Measurements from ENCODE around the gene DNAH9.
A peak's percentile ranks its signal among the peaks of the same experiment; 100 is the strongest.

DNAH9 gene

GRCh38 chr17:11701911-11702310, 103.6 kb downstream of the DNAH9 start:
- H3K4me3 ChIP-seq (ENCODE audit: low read depth in 1 of 5, low read length in 5 of 5): no peak overlapping the region
- H3K27ac ChIP-seq (ENCODE audit: low read depth, low read length): no peak overlapping the region
- no peaks in the 10 kb centered on the region for H3K9me3 ChIP-seq (ENCODE audit: control insufficient read depth in 5 of 5, low read length in 5 of 5)
- H3K36me3 ChIP-seq (ENCODE audit: control insufficient read depth in 5 of 5, insufficient read depth in 5 of 5, low read length in 5 of 5): no peaks in the 10 kb centered on the region
- no peaks in the 10 kb centered on the region for H3K27me3 ChIP-seq (ENCODE audit: control insufficient read depth in 5 of 5, insufficient read depth in 4 of 5, low read length in 5 of 5)
- H3K4me1 ChIP-seq (ENCODE audit: control insufficient read depth in 5 of 5, insufficient read depth in 5 of 5, low read length in 5 of 5): peaks cover 0 to 7% (median 4%) of the 10 kb centered on the region in 5 donors
- no peak overlapping the region for H3K9ac ChIP-seq (ENCODE audit: low read length in 5 of 5)

GRCh38 chr17:11704041-11704440, 105.8 kb downstream of the DNAH9 start:
- Histone ChIP-seq H3K27me3 (ENCODE audit: control insufficient read depth in 5 of 5, insufficient read depth in 4 of 5, low read length in 5 of 5) (no peaks in the 10 kb centered on the region), H3K9me3 (ENCODE audit: control insufficient read depth in 5 of 5, low read length in 5 of 5) (no peaks in the 10 kb centered on the region), H3K9ac (ENCODE audit: low read length in 5 of 5) (no peak overlapping the region), H3K4me1 (ENCODE audit: control insufficient read depth in 5 of 5, insufficient read depth in 5 of 5, low read length in 5 of 5) (peaks cover 0 to 7% (median 4%) of the 10 kb centered on the region in 5 donors), H3K4me3 (ENCODE audit: low read depth in 1 of 5, low read length in 5 of 5) (no peak overlapping the region), H3K27ac (ENCODE audit: low read depth, low read length) (no peak overlapping the region), H3K36me3 (ENCODE audit: control insufficient read depth in 5 of 5, insufficient read depth in 5 of 5, low read length in 5 of 5) (no peaks in the 10 kb centered on the region)

GRCh38 chr17:11705111-11705510, 106.8 kb downstream of the DNAH9 start:
- peaks cover 0 to 7% (median 4%) of the 10 kb centered on the region in 5 donors for H3K4me1 ChIP-seq (ENCODE audit: control insufficient read depth in 5 of 5, insufficient read depth in 5 of 5, low read length in 5 of 5)
- peak overlapping the region in 3 of 5 donors; percentile 7 to 38 (median 12) for H3K4me3 ChIP-seq (ENCODE audit: low read depth in 1 of 5, low read length in 5 of 5)
- H3K27ac ChIP-seq (ENCODE audit: low read depth, low read length): no peak overlapping the region
- H3K9ac ChIP-seq (ENCODE audit: low read length in 5 of 5): peak overlapping the region in 1 of 5 donors; percentile 44
- H3K36me3 ChIP-seq (ENCODE audit: control insufficient read depth in 5 of 5, insufficient read depth in 5 of 5, low read length in 5 of 5): no peaks in the 10 kb centered on the region
- H3K9me3 ChIP-seq (ENCODE audit: control insufficient read depth in 5 of 5, low read length in 5 of 5): no peaks in the 10 kb centered on the region
- H3K27me3 ChIP-seq (ENCODE audit: control insufficient read depth in 5 of 5, insufficient read depth in 4 of 5, low read length in 5 of 5): no peaks in the 10 kb centered on the region

GRCh38 chr17:11707586-11707985, 109.3 kb downstream of the DNAH9 start:
- H3K27ac ChIP-seq (ENCODE audit: low read depth, low read length): no peak overlapping the region
- no peak overlapping the region for H3K4me3 ChIP-seq (ENCODE audit: low read depth in 1 of 5, low read length in 5 of 5)
- no peaks in the 10 kb centered on the region for H3K27me3 ChIP-seq (ENCODE audit: control insufficient read depth in 5 of 5, insufficient read depth in 4 of 5, low read length in 5 of 5)
- H3K9ac ChIP-seq (ENCODE audit: low read length in 5 of 5): no peak overlapping the region
- no peaks in the 10 kb centered on the region for H3K9me3 ChIP-seq (ENCODE audit: control insufficient read depth in 5 of 5, low read length in 5 of 5)
- no peaks in the 10 kb centered on the region for H3K36me3 ChIP-seq (ENCODE audit: control insufficient read depth in 5 of 5, insufficient read depth in 5 of 5, low read length in 5 of 5)
- H3K4me1 ChIP-seq (ENCODE audit: control insufficient read depth in 5 of 5, insufficient read depth in 5 of 5, low read length in 5 of 5): peaks cover 0 to 7% (median 4%) of the 10 kb centered on the region in 5 donors

GRCh38 chr17:11712456-11712855, 114.2 kb downstream of the DNAH9 start:
- Histone ChIP-seq H3K4me1 (ENCODE audit: control insufficient read depth in 5 of 5, insufficient read depth in 5 of 5, low read length in 5 of 5) (no peaks in the 10 kb centered on the region), H3K36me3 (ENCODE audit: control insufficient read depth in 5 of 5, insufficient read depth in 5 of 5, low read length in 5 of 5) (no peaks in the 10 kb centered on the region), H3K4me3 (ENCODE audit: low read depth in 1 of 5, low read length in 5 of 5) (no peak overlapping the region), H3K9me3 (ENCODE audit: control insufficient read depth in 5 of 5, low read length in 5 of 5) (no peaks in the 10 kb centered on the region), H3K9ac (ENCODE audit: low read length in 5 of 5) (no peak overlapping the region), H3K27me3 (ENCODE audit: control insufficient read depth in 5 of 5, insufficient read depth in 4 of 5, low read length in 5 of 5) (no peaks in the 10 kb centered on the region), H3K27ac (ENCODE audit: low read depth, low read length) (no peak overlapping the region)

GRCh38 chr17:11719203-11719602, 120.9 kb downstream of the DNAH9 start:
- H3K27me3 ChIP-seq (ENCODE audit: control insufficient read depth in 5 of 5, insufficient read depth in 4 of 5, low read length in 5 of 5): no peaks in the 10 kb centered on the region
- no peak overlapping the region for H3K4me3 ChIP-seq (ENCODE audit: low read depth in 1 of 5, low read length in 5 of 5)
- no peaks in the 10 kb centered on the region for H3K9me3 ChIP-seq (ENCODE audit: control insufficient read depth in 5 of 5, low read length in 5 of 5)
- no peaks in the 10 kb centered on the region for H3K36me3 ChIP-seq (ENCODE audit: control insufficient read depth in 5 of 5, insufficient read depth in 5 of 5, low read length in 5 of 5)
- H3K9ac ChIP-seq (ENCODE audit: low read length in 5 of 5): no peak overlapping the region
- H3K4me1 ChIP-seq (ENCODE audit: control insufficient read depth in 5 of 5, insufficient read depth in 5 of 5, low read length in 5 of 5): peaks cover 0 to 16% (median 15%) of the 10 kb centered on the region in 5 donors
- H3K27ac ChIP-seq (ENCODE audit: low read depth, low read length): no peak overlapping the region

GRCh38 chr17:11719856-11720255, 121.6 kb downstream of the DNAH9 start:
- Histone ChIP-seq H3K27ac (ENCODE audit: low read depth, low read length) (no peak overlapping the region), H3K4me1 (ENCODE audit: control insufficient read depth in 5 of 5, insufficient read depth in 5 of 5, low read length in 5 of 5) (peaks cover 0 to 16% (median 15%) of the 10 kb centered on the region in 5 donors), H3K4me3 (ENCODE audit: low read depth in 1 of 5, low read length in 5 of 5) (no peak overlapping the region), H3K9me3 (ENCODE audit: control insufficient read depth in 5 of 5, low read length in 5 of 5) (no peaks in the 10 kb centered on the region), H3K27me3 (ENCODE audit: control insufficient read depth in 5 of 5, insufficient read depth in 4 of 5, low read length in 5 of 5) (no peaks in the 10 kb centered on the region), H3K9ac (ENCODE audit: low read length in 5 of 5) (no peak overlapping the region), H3K36me3 (ENCODE audit: control insufficient read depth in 5 of 5, insufficient read depth in 5 of 5, low read length in 5 of 5) (no peaks in the 10 kb centered on the region)

GRCh38 chr17:11720816-11721215, 122.5 kb downstream of the DNAH9 start:
- Histone ChIP-seq H3K9ac (ENCODE audit: low read length in 5 of 5) (no peak overlapping the region), H3K9me3 (ENCODE audit: control insufficient read depth in 5 of 5, low read length in 5 of 5) (no peaks in the 10 kb centered on the region), H3K27ac (ENCODE audit: low read depth, low read length) (no peak overlapping the region), H3K36me3 (ENCODE audit: control insufficient read depth in 5 of 5, insufficient read depth in 5 of 5, low read length in 5 of 5) (no peaks in the 10 kb centered on the region), H3K4me1 (ENCODE audit: control insufficient read depth in 5 of 5, insufficient read depth in 5 of 5, low read length in 5 of 5) (peaks cover 0 to 16% (median 15%) of the 10 kb centered on the region in 5 donors), H3K27me3 (ENCODE audit: control insufficient read depth in 5 of 5, insufficient read depth in 4 of 5, low read length in 5 of 5) (no peaks in the 10 kb centered on the region), H3K4me3 (ENCODE audit: low read depth in 1 of 5, low read length in 5 of 5) (no peak overlapping the region)

- Histone ChIP-seq H3K4me1 (ENCODE audit: control insufficient read depth in 5 of 5, insufficient read depth in 5 of 5, low read length in 5 of 5) (no peaks in the 10 kb centered on the region), H3K27ac (ENCODE audit: low read depth, low read length) (no peak overlapping the region), H3K4me3 (ENCODE audit: low read depth in 1 of 5, low read length in 5 of 5) (no peak overlapping the region)
These were observed 132.5 kb downstream of the DNAH9 start for GRCh38 chr17:11730747-11731146.

GRCh38 chr17:11736613-11737312, 138.5 kb downstream of the DNAH9 start:
- no peaks in the 10 kb centered on the region for H3K9me3 ChIP-seq (ENCODE audit: control insufficient read depth in 5 of 5, low read length in 5 of 5)
- no peak overlapping the region for H3K9ac ChIP-seq (ENCODE audit: low read length in 5 of 5)
- H3K4me3 ChIP-seq (ENCODE audit: low read depth in 1 of 5, low read length in 5 of 5): no peak overlapping the region
- H3K27me3 ChIP-seq (ENCODE audit: control insufficient read depth in 5 of 5, insufficient read depth in 4 of 5, low read length in 5 of 5): no peaks in the 10 kb centered on the region
- H3K4me1 ChIP-seq (ENCODE audit: control insufficient read depth in 5 of 5, insufficient read depth in 5 of 5, low read length in 5 of 5): peaks cover 0 to 14% (median 0%) of the 10 kb centered on the region in 5 donors
- H3K27ac ChIP-seq (ENCODE audit: low read depth, low read length): no peak overlapping the region
- H3K36me3 ChIP-seq (ENCODE audit: control insufficient read depth in 5 of 5, insufficient read depth in 5 of 5, low read length in 5 of 5): no peaks in the 10 kb centered on the region

More at GRCh38 chr17:11730747-11731146, 132.5 kb downstream of the DNAH9 start:
- no peaks in the 10 kb centered on the region for H3K36me3 ChIP-seq (ENCODE audit: control insufficient read depth in 5 of 5, insufficient read depth in 5 of 5, low read length in 5 of 5)
- H3K27me3 ChIP-seq (ENCODE audit: control insufficient read depth in 5 of 5, insufficient read depth in 4 of 5, low read length in 5 of 5): no peaks in the 10 kb centered on the region
- no peaks in the 10 kb centered on the region for H3K9me3 ChIP-seq (ENCODE audit: control insufficient read depth in 5 of 5, low read length in 5 of 5)
- no peak overlapping the region for H3K9ac ChIP-seq (ENCODE audit: low read length in 5 of 5)
